GM23338 (cell line): ENCODE measurements around the gene MRFAP1. TPM values are rescaled to one million over a fixed set of nuclear protein-coding genes. Genes with fewer than 3 reads are reported as not detected.

Experiments used
- EZH2 ChIP-seq: fragments of 200-600 bp; sonication (generic); IDR thresholded peaks from one replicate; pipeline ENCODE4 v1.8.0; 2017; ENCODE audit warnings: antibody characterized with exemption, mild to moderate bottlenecking, low read depth; ENCODE audit not compliant: unreplicated experiment
- EZH2phosphoT487 ChIP-seq: fragments of 200-600 bp; sonication (generic); IDR thresholded peaks from one replicate; pipeline ENCODE4 v1.8.1; 2018; ENCODE audit warnings: antibody characterized with exemption; ENCODE audit not compliant: unreplicated experiment
- POLR2AphosphoS5 ChIP-seq: IDR thresholded peaks from 2 replicates; pipeline ENCODE4 v1.6.1; 2016; ENCODE audit warnings: antibody characterized with exemption, low read depth
- ZNF331 ChIP-seq: fragments of 250-450 bp; sonication (Bioruptor Pico); IDR thresholded peaks from 2 replicates; pipeline ENCODE4 v1.5.0; 2020; ENCODE audit warnings: low read depth, mild to moderate bottlenecking, moderate library complexity
- polyA plus RNA-seq: library from polyadenylated mRNA; unstranded; fragments of >200 nt; fragmentation: Nextera tagmentation; extraction: Ambion mirVana; gene quantifications from 2 replicates; pipeline ENCODE4 v1.2.1, GENCODE V29; 2016
- total RNA-seq: library from RNA; depleted of rRNA; stranded (reverse); fragments of >200 nt; shearing (Covaris generic); gene quantifications from 2 replicates; pipeline ENCODE4 v1.2.3, GENCODE V29; 2014
- TF ChIP-seq, protein P1 (sequence below): fragments of 250-450 bp; sonication (Bioruptor Pico); IDR thresholded peaks from 2 replicates; pipeline ENCODE4 v1.5.0; 2020; ENCODE audit warnings: mild to moderate bottlenecking, moderate library complexity
- TF ChIP-seq, protein P2 (sequence below): IDR thresholded peaks from 2 replicates; pipeline ENCODE4 v1.6.1; 2016; ENCODE audit warnings: antibody characterized with exemption
- TF ChIP-seq, protein P3 (sequence below): IDR thresholded peaks from one replicate; pipeline ENCODE4 v1.6.1; 2018; ENCODE audit warnings: antibody characterized with exemption; ENCODE audit not compliant: unreplicated experiment

The MRFAP1 gene
- total and polyA plus RNA-seq, 2 experiments from 2014 or later, result 154 to 288 TPM

DNA sequence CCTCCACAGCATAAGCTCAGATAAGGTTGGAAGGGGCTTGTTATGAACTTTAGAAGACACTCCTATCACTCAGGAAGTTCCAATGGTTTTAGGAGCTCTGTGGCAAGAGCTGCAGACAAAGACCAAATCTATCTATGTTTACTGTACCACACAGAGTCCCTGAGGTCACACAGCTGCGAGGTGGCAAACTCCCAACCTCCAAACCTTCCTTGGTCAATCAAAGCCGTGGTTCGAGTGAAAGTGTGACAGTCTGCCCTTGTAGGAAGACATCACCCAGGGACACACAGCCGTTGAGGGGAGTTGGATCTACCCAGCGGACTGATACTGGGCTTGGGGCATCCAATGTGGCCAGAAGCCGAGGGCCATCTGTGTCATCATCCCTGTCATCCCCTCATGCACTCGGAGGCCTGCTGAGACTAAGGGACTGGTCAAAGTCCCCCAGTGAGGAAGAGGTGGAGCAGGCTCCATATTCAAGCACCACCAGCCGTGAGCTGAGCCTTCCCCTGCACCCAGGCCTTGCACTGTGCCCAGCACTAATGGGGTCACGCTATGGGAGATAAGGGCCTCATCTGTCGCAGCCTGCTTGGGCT is 38.7 kb upstream of the MRFAP1 start (continued):
- TF ChIP-seq, protein P1, sequence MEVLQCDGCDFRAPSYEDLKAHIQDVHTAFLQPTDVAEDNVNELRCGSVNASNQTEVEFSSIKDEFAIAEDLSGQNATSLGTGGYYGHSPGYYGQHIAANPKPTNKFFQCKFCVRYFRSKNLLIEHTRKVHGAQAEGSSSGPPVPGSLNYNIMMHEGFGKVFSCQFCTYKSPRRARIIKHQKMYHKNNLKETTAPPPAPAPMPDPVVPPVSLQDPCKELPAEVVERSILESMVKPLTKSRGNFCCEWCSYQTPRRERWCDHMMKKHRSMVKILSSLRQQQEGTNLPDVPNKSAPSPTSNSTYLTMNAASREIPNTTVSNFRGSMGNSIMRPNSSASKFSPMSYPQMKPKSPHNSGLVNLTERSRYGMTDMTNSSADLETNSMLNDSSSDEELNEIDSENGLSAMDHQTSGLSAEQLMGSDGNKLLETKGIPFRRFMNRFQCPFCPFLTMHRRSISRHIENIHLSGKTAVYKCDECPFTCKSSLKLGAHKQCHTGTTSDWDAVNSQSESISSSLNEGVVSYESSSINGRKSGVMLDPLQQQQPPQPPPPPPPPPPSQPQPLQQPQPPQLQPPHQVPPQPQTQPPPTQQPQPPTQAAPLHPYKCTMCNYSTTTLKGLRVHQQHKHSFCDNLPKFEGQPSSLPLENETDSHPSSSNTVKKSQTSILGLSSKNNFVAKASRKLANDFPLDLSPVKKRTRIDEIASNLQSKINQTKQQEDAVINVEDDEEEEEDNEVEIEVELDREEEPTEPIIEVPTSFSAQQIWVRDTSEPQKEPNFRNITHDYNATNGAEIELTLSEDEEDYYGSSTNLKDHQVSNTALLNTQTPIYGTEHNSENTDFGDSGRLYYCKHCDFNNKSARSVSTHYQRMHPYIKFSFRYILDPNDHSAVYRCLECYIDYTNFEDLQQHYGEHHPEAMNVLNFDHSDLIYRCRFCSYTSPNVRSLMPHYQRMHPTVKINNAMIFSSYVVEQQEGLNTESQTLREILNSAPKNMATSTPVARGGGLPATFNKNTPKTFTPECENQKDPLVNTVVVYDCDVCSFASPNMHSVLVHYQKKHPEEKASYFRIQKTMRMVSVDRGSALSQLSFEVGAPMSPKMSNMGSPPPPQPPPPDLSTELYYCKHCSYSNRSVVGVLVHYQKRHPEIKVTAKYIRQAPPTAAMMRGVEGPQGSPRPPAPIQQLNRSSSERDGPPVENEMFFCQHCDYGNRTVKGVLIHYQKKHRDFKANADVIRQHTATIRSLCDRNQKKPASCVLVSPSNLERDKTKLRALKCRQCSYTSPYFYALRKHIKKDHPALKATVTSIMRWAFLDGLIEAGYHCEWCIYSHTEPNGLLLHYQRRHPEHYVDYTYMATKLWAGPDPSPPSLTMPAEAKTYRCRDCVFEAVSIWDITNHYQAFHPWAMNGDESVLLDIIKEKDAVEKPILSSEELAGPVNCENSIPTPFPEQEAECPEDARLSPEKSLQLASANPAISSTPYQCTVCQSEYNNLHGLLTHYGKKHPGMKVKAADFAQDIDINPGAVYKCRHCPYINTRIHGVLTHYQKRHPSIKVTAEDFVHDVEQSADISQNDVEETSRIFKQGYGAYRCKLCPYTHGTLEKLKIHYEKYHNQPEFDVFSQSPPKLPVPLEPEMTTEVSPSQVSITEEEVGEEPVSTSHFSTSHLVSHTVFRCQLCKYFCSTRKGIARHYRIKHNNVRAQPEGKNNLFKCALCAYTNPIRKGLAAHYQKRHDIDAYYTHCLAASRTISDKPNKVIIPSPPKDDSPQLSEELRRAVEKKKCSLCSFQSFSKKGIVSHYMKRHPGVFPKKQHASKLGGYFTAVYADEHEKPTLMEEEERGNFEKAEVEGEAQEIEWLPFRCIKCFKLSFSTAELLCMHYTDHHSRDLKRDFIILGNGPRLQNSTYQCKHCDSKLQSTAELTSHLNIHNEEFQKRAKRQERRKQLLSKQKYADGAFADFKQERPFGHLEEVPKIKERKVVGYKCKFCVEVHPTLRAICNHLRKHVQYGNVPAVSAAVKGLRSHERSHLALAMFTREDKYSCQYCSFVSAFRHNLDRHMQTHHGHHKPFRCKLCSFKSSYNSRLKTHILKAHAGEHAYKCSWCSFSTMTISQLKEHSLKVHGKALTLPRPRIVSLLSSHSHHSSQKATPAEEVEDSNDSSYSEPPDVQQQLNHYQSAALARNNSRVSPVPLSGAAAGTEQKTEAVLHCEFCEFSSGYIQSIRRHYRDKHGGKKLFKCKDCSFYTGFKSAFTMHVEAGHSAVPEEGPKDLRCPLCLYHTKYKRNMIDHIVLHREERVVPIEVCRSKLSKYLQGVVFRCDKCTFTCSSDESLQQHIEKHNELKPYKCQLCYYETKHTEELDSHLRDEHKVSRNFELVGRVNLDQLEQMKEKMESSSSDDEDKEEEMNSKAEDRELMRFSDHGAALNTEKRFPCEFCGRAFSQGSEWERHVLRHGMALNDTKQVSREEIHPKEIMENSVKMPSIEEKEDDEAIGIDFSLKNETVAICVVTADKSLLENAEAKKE, result no peak
- TF ChIP-seq ZNF331 (CRISPR knock-in tag) (no peak), POLR2AphosphoS5 (no peak), EZH2phosphoT487 (no peak), EZH2 (no peak)
- TF ChIP-seq, protein P2, sequence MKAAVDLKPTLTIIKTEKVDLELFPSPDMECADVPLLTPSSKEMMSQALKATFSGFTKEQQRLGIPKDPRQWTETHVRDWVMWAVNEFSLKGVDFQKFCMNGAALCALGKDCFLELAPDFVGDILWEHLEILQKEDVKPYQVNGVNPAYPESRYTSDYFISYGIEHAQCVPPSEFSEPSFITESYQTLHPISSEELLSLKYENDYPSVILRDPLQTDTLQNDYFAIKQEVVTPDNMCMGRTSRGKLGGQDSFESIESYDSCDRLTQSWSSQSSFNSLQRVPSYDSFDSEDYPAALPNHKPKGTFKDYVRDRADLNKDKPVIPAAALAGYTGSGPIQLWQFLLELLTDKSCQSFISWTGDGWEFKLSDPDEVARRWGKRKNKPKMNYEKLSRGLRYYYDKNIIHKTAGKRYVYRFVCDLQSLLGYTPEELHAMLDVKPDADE, result no peak
- TF ChIP-seq, protein P3, sequence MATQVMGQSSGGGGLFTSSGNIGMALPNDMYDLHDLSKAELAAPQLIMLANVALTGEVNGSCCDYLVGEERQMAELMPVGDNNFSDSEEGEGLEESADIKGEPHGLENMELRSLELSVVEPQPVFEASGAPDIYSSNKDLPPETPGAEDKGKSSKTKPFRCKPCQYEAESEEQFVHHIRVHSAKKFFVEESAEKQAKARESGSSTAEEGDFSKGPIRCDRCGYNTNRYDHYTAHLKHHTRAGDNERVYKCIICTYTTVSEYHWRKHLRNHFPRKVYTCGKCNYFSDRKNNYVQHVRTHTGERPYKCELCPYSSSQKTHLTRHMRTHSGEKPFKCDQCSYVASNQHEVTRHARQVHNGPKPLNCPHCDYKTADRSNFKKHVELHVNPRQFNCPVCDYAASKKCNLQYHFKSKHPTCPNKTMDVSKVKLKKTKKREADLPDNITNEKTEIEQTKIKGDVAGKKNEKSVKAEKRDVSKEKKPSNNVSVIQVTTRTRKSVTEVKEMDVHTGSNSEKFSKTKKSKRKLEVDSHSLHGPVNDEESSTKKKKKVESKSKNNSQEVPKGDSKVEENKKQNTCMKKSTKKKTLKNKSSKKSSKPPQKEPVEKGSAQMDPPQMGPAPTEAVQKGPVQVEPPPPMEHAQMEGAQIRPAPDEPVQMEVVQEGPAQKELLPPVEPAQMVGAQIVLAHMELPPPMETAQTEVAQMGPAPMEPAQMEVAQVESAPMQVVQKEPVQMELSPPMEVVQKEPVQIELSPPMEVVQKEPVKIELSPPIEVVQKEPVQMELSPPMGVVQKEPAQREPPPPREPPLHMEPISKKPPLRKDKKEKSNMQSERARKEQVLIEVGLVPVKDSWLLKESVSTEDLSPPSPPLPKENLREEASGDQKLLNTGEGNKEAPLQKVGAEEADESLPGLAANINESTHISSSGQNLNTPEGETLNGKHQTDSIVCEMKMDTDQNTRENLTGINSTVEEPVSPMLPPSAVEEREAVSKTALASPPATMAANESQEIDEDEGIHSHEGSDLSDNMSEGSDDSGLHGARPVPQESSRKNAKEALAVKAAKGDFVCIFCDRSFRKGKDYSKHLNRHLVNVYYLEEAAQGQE, result no peak
